Naive thymus-derived CD8-positive, alpha-beta T cell (primary cell): ENCODE measurements around the gene CDR2L. TPM values are rescaled to one million over a fixed set of nuclear protein-coding genes. Genes with fewer than 3 reads are reported as not detected.

Experiments
- ATAC-seq, 2 donors: fragments of 150-1000 bp; cut with Tn5 transposase in 1 of 2; sonication (Bioruptor Pico), chemical (Tn5 transposase) in 1 of 2; 1 replicate in 1 of 2; 2 replicates in 1 of 2; pipeline ENCODE4 v1.10.0; 2021; ENCODE audit warnings: mild to moderate bottlenecking in 2 of 2, moderate library complexity in 2 of 2
- POLR2A ChIA-PET: fragments of 350-600 bp; sonication (Branson Sonifier 250); formaldehyde crosslinking; loops from one replicate; lab custom pipeline; 2021; ENCODE audit warnings: antibody characterized with exemption; lab: Charles Lee
- DNase-seq, 10 donors: peaks; one replicate each; pipeline versions ENCODE4 v3.0.0 to v3.0.0-alpha.2; 2020 to 2022
- H3K27ac Mint-ChIP-seq, 10 donors: one replicate each; pipeline ENCODE4 v1.8.0; 2020 to 2022; ENCODE audit warnings: mild to moderate bottlenecking in 10 of 10, mixed read lengths in 10 of 10, moderate library complexity in 4 of 10, inconsistent platforms in 1 of 10
- H3K27me3 Mint-ChIP-seq, 5 donors: one replicate each; pipeline ENCODE4 v1.8.0; 2021 to 2022; ENCODE audit warnings: mixed read lengths in 5 of 5
- H3K36me3 Mint-ChIP-seq, 3 donors: one replicate each; pipeline ENCODE4 v1.8.0; 2020 to 2022; ENCODE audit warnings: mixed read lengths in 3 of 3, mild to moderate bottlenecking in 2 of 3, inconsistent platforms in 1 of 3
- H3K4me1 Mint-ChIP-seq, 4 donors: one replicate each; pipeline ENCODE4 v1.8.0; 2021 to 2022; ENCODE audit warnings: mixed read lengths in 4 of 4
- H3K4me3 Mint-ChIP-seq, 10 donors: one replicate each; pipeline ENCODE4 v1.8.0; 2020 to 2022; ENCODE audit warnings: mild to moderate bottlenecking in 10 of 10, mixed read lengths in 10 of 10, moderate library complexity in 6 of 10, inconsistent platforms in 1 of 10
- H3K9me3 Mint-ChIP-seq, 9 donors: one replicate each; pipeline ENCODE4 v1.8.0; 2020 to 2022; ENCODE audit warnings: mixed read lengths in 9 of 9, mild to moderate bottlenecking in 3 of 9, inconsistent platforms in 1 of 9, moderate library complexity in 1 of 9
- polyA plus RNA-seq, 3 donors: library from polyadenylated mRNA; unstranded; fragments of 300-500 nt; fragmentation: Illumina TruSeq; gene quantifications; one replicate each; pipeline ENCODE4 v1.2.3, GENCODE V29; 2021
- total RNA-seq, 8 experiments: library from RNA in 2 of 8; stranded (reverse) in 2 of 8; gene quantifications; one replicate each; pipeline ENCODE4 v1.2.3 and lab custom pipeline; 2021 to 2026

CDR2L gene
- total and polyA plus RNA-seq, 5 experiments from 2014 or later: 0.10 to 0.11 TPM; not detected in 3

- peak overlapping the region in 3 of 10 donors; percentile 7 to 41 (median 41) for H3K27ac Mint-ChIP-seq
- H3K9me3 Mint-ChIP-seq: no peaks in the 10 kb centered on the region
- no peaks in the 10 kb centered on the region for H3K36me3 Mint-ChIP-seq
- DNase-seq: peak in 3 of 10 donors; percentile 16 to 31 (median 19)
- H3K4me1 Mint-ChIP-seq: peaks cover 6 to 15% (median 7%) of the 10 kb centered on the region in 4 donors
- H3K4me3 Mint-ChIP-seq: peak overlapping the region; percentile 71 to 86 (median 77)
- POLR2A ChIA-PET: interaction anchor here (0.5 to 5.9 kb wide), 7 partner anchors 15 to 144 kb away, joined by 3 to 35 read pairs (median 6); partner anchors contain the start of gene MRPL58
- peaks cover 0 to 5% (median 0%) of the 10 kb centered on the region in 5 donors for H3K27me3 Mint-ChIP-seq
- peak; percentile 54 to 62 for ATAC-seq
Measured at GRCh38 chr17:74987909-74988711, 678 bp downstream of the CDR2L start.

GRCh38 chr17:74990581-74991105 is 3.2 kb downstream of the CDR2L start:
- no peak for ATAC-seq
- Mint-ChIP-seq H3K9me3 (no peaks in the 10 kb centered on the region), H3K4me1 (peaks cover 6 to 13% (median 7%) of the 10 kb centered on the region in 4 donors), H3K36me3 (no peaks in the 10 kb centered on the region), H3K4me3 (peak overlapping the region in 1 of 10 donors; percentile 56), H3K27ac (no peak overlapping the region), H3K27me3 (peaks cover 0 to 2% (median 0%) of the 10 kb centered on the region in 5 donors)
- POLR2A ChIA-PET: interaction anchor here (0.7 to 5.9 kb wide), 2 partner anchors 21 to 345 kb away, joined by 5 to 35 read pairs; partner anchors contain the start of gene MRPL58
- no peak for DNase-seq

GRCh38 chr17:74992223-74992622 is 4.8 kb downstream of the CDR2L start:
- H3K4me3 Mint-ChIP-seq: no peak overlapping the region
- DNase-seq: no peak
- no peak overlapping the region for H3K27ac Mint-ChIP-seq
- H3K27me3 Mint-ChIP-seq: peaks cover 0 to under 1% (median 0%) of the 10 kb centered on the region in 5 donors
- POLR2A ChIA-PET: interaction anchor here (5.9 kb wide), 1 partner anchor 20 kb away, joined by 35 read pairs; the partner anchor contains the start of gene MRPL58
- peaks cover 1 to 5% (median 2%) of the 10 kb centered on the region in 4 donors for H3K4me1 Mint-ChIP-seq
- no peaks in the 10 kb centered on the region for H3K36me3 Mint-ChIP-seq
- ATAC-seq: no peak
- H3K9me3 Mint-ChIP-seq: no peaks in the 10 kb centered on the region

- Mint-ChIP-seq H3K27me3 (no peaks in the 10 kb centered on the region), H3K36me3 (no peaks in the 10 kb centered on the region), H3K4me1 (peaks cover 3 to 9% (median 7%) of the 10 kb centered on the region in 4 donors), H3K4me3 (no peak overlapping the region), H3K27ac (no peak overlapping the region), H3K9me3 (no peaks in the 10 kb centered on the region)
- no peak for DNase-seq
- ATAC-seq: no peak
- POLR2A ChIA-PET: interaction anchor here (0.6 kb wide), 1 partner anchor 31 kb away, joined by 3 read pairs; no protein-coding TSS in a partner anchor
Measured at GRCh38 chr17:74994440-74994839, 7.0 kb downstream of the CDR2L start.

- H3K27me3 Mint-ChIP-seq: no peaks in the 10 kb centered on the region
- H3K4me3 Mint-ChIP-seq: no peak overlapping the region
- H3K27ac Mint-ChIP-seq: no peak overlapping the region
- H3K4me1 Mint-ChIP-seq: peaks cover 3 to 9% (median 7%) of the 10 kb centered on the region in 4 donors
- ATAC-seq (no peak), DNase-seq (no peak)
- no peaks in the 10 kb centered on the region for H3K9me3 Mint-ChIP-seq
- H3K36me3 Mint-ChIP-seq: no peaks in the 10 kb centered on the region
- POLR2A ChIA-PET: no interaction called here
Measured at GRCh38 chr17:74995847-74996246, 8.4 kb downstream of the CDR2L start.

GRCh38 chr17:74998783-74999182 is 11.4 kb downstream of the CDR2L start:
- DNase-seq (no peak), ATAC-seq (no peak)
- H3K4me1 Mint-ChIP-seq: peaks cover 3 to 9% (median 6%) of the 10 kb centered on the region in 4 donors
- POLR2A ChIA-PET: interaction anchor here (0.6 kb wide), 1 partner anchor 214 kb away, joined by 6 read pairs; no protein-coding TSS in a partner anchor
- no peaks in the 10 kb centered on the region for H3K36me3 Mint-ChIP-seq
- peak overlapping the region in 1 of 10 donors; percentile 82 for H3K27ac Mint-ChIP-seq
- no peak overlapping the region for H3K4me3 Mint-ChIP-seq
- no peaks in the 10 kb centered on the region for H3K9me3 Mint-ChIP-seq
- no peaks in the 10 kb centered on the region for H3K27me3 Mint-ChIP-seq

- peaks cover 3 to 9% (median 6%) of the 10 kb centered on the region in 4 donors for H3K4me1 Mint-ChIP-seq
- no peak for ATAC-seq
- POLR2A ChIA-PET: interaction anchor here (0.6 kb wide), 1 partner anchor 9 kb away, joined by 5 read pairs; no protein-coding TSS in a partner anchor
Measured at GRCh38 chr17:74999523-74999922, 12.1 kb downstream of the CDR2L start.

GRCh38 chr17:75001915-75002843 is 14.7 kb downstream of the CDR2L start:
- Mint-ChIP-seq H3K27ac (no peak overlapping the region), H3K36me3 (no peaks in the 10 kb centered on the region), H3K27me3 (peaks cover 0 to 2% (median 0%) of the 10 kb centered on the region in 5 donors), H3K4me1 (peaks cover 3 to 9% (median 6%) of the 10 kb centered on the region in 4 donors), H3K4me3 (no peak overlapping the region), H3K9me3 (no peaks in the 10 kb centered on the region)
- POLR2A ChIA-PET: no interaction called here
- ATAC-seq (no peak), DNase-seq (no peak)

More at GRCh38 chr17:74999523-74999922, 12.1 kb downstream of the CDR2L start:
- no peaks in the 10 kb centered on the region for H3K27me3 Mint-ChIP-seq
- no peak overlapping the region for H3K27ac Mint-ChIP-seq
- no peak overlapping the region for H3K4me3 Mint-ChIP-seq
- DNase-seq: no peak
- H3K36me3 Mint-ChIP-seq: no peaks in the 10 kb centered on the region
- no peaks in the 10 kb centered on the region for H3K9me3 Mint-ChIP-seq

- no peak for DNase-seq
- no peak overlapping the region for H3K27ac Mint-ChIP-seq
- no peak overlapping the region for H3K4me3 Mint-ChIP-seq
- POLR2A ChIA-PET: no interaction called here
- no peaks in the 10 kb centered on the region for H3K36me3 Mint-ChIP-seq
- no peaks in the 10 kb centered on the region for H3K9me3 Mint-ChIP-seq
- no peak for ATAC-seq
- peaks cover 2 to 6% (median 5%) of the 10 kb centered on the region in 4 donors for H3K4me1 Mint-ChIP-seq
- H3K27me3 Mint-ChIP-seq: peaks cover 0 to 2% (median 0%) of the 10 kb centered on the region in 5 donors
Measured at GRCh38 chr17:75003070-75003956, 15.9 kb downstream of the CDR2L start.

- H3K4me3 Mint-ChIP-seq: no peak overlapping the region
- no peak overlapping the region for H3K27ac Mint-ChIP-seq
- H3K36me3 Mint-ChIP-seq: no peaks in the 10 kb centered on the region
- H3K9me3 Mint-ChIP-seq: no peaks in the 10 kb centered on the region
- H3K4me1 Mint-ChIP-seq: no peaks in the 10 kb centered on the region
- DNase-seq (no peak), ATAC-seq (no peak)
- POLR2A ChIA-PET: no interaction called here
- H3K27me3 Mint-ChIP-seq: peaks cover 0 to 2% (median 0%) of the 10 kb centered on the region in 5 donors
Measured at GRCh38 chr17:75003957-75004355, 16.5 kb downstream of the CDR2L start.

- no peak overlapping the region for H3K27ac Mint-ChIP-seq
- peaks cover 0 to 2% (median 0%) of the 10 kb centered on the region in 5 donors for H3K27me3 Mint-ChIP-seq
- H3K9me3 Mint-ChIP-seq: no peaks in the 10 kb centered on the region
- POLR2A ChIA-PET: interaction anchor here (0.5 to 0.7 kb wide), 2 partner anchors 30 to 50 kb away, joined by 3 to 4 read pairs; no protein-coding TSS in a partner anchor
- ATAC-seq (no peak), DNase-seq (no peak)
- no peaks in the 10 kb centered on the region for H3K36me3 Mint-ChIP-seq
- no peak overlapping the region for H3K4me3 Mint-ChIP-seq
- no peaks in the 10 kb centered on the region for H3K4me1 Mint-ChIP-seq
Measured at GRCh38 chr17:75004371-75004770, 16.9 kb downstream of the CDR2L start.
